HepG2 (cell line): ENCODE data around the gene YPEL3. TPM values are rescaled to one million over a fixed set of nuclear protein-coding genes. Genes with fewer than 3 reads are reported as not detected.

Experiments
- ATF7-NPFF ChIP-seq: sonication (generic); formaldehyde crosslinking; IDR thresholded peaks from 2 replicates; pipeline ENCODE4 v1.8.1; 2023; ENCODE audit warnings: mild to moderate bottlenecking, low read depth, missing genetic modification reagents, moderate library complexity
- GTF2F1 ChIP-seq: fragments of 150-350 bp; IDR thresholded peaks from 2 replicates; pipeline ENCODE4 v1.6.1; 2014; ENCODE audit warnings: low read length
- HIVEP1 ChIP-seq: sonication (generic); formaldehyde crosslinking; IDR thresholded peaks from 2 replicates; pipeline ENCODE4 v1.4.0; 2020; ENCODE audit warnings: mild to moderate bottlenecking, missing genetic modification reagents
- KDM2A ChIP-seq: sonication (generic); formaldehyde crosslinking; IDR thresholded peaks from 2 replicates; pipeline ENCODE4 v1.4.0; 2020; ENCODE audit warnings: low read depth, missing genetic modification reagents, borderline replicate concordance
- MYC ChIP-seq: sonication (generic); formaldehyde crosslinking; IDR thresholded peaks from 2 replicates; pipeline ENCODE4 v1.9.0; 2021; ENCODE audit warnings: missing genetic modification reagents, borderline replicate concordance
- NR2F2 ChIP-seq: IDR thresholded peaks from 2 replicates; pipeline ENCODE4 v1.6.1; 2012; ENCODE audit warnings: low read depth, inconsistent platforms, borderline replicate concordance
- SMAD3 ChIP-seq: sonication (generic); formaldehyde crosslinking; IDR thresholded peaks from 2 replicates; pipeline ENCODE4 v1.4.0; 2020; ENCODE audit warnings: missing genetic modification reagents
- SMARCC2 ChIP-seq: fragments of 450-650 bp; IDR thresholded peaks from 2 replicates; pipeline ENCODE4 v1.6.1; 2017; ENCODE audit warnings: antibody characterized with exemption, mild to moderate bottlenecking
- SOX5 ChIP-seq: IDR thresholded peaks from 2 replicates; pipeline ENCODE4 v1.6.1; 2016; ENCODE audit warnings: borderline replicate concordance
- ZBTB7A ChIP-seq: sonication (generic); formaldehyde crosslinking; IDR thresholded peaks from 2 replicates; pipeline ENCODE4 v1.8.0; 2022; ENCODE audit warnings: mild to moderate bottlenecking, missing genetic modification reagents
- ZNF225 ChIP-seq: sonication (generic); formaldehyde crosslinking; IDR thresholded peaks from 2 replicates; pipeline ENCODE4 v1.4.0; 2020; ENCODE audit warnings: mild to moderate bottlenecking, missing genetic modification reagents
- ZNF446 ChIP-seq: sonication (generic); formaldehyde crosslinking; IDR thresholded peaks from 2 replicates; pipeline ENCODE4 v1.5.0; 2020; ENCODE audit warnings: mild to moderate bottlenecking, missing genetic modification reagents
- ZNF546 ChIP-seq: sonication (generic); formaldehyde crosslinking; conservative IDR thresholded peaks from 2 replicates; pipeline ENCODE4 v1.8.1; 2023; ENCODE audit warnings: mild to moderate bottlenecking, missing genetic modification reagents
- ZNF605 ChIP-seq: sonication (generic); formaldehyde crosslinking; IDR thresholded peaks from 2 replicates; pipeline ENCODE4 v1.8.0; 2022; ENCODE audit warnings: mild to moderate bottlenecking, missing genetic modification reagents
- ZNF703 ChIP-seq: sonication (generic); formaldehyde crosslinking; IDR thresholded peaks from 2 replicates; pipeline ENCODE4 v1.5.1; 2020; ENCODE audit warnings: missing genetic modification reagents, mild to moderate bottlenecking, moderate library complexity, borderline replicate concordance
- ZNF773 ChIP-seq: sonication (generic); formaldehyde crosslinking; IDR thresholded peaks from 2 replicates; pipeline ENCODE4 v1.4.0; 2020; ENCODE audit warnings: missing genetic modification reagents, borderline replicate concordance
- polyA plus RNA-seq, 8 experiments: library from polyadenylated mRNA; depleted of rRNA in 3 of 8; stranded (reverse) in 7 of 8; unstranded in 1 of 8; fragments of >200 nt; fragmentation: Illumina TruSeq in 4 of 8; extraction: Trizol in 4 of 8; gene quantifications; 2 replicates each; pipeline versions ENCODE4 v1.2.1 to v1.2.3, GENCODE V29; 2011 to 2016; ENCODE audit warnings: low read depth in 4 of 8, missing spikeins in 1 of 8, mixed read lengths in 1 of 8; ENCODE audit not compliant: insufficient read depth in 1 of 8
- total RNA-seq, 5 experiments: library from RNA; depleted of rRNA; stranded (reverse); fragments of >200 nt; fragmentation: Illumina TruSeq; extraction: Trizol; gene quantifications; 2 replicates each; pipeline ENCODE4 v1.2.3, GENCODE V29; 2016; ENCODE audit warnings: low read depth in 1 of 5
- TF ChIP-seq, protein P1 (sequence below): sonication (generic); formaldehyde crosslinking; IDR thresholded peaks from 2 replicates; pipeline ENCODE4 v1.4.0; 2020; ENCODE audit warnings: missing genetic modification reagents, borderline replicate concordance
- TF ChIP-seq, protein P2 (sequence below): sonication (generic); formaldehyde crosslinking; IDR thresholded peaks from 2 replicates; pipeline ENCODE4 v1.8.0; 2023; ENCODE audit warnings: mild to moderate bottlenecking, missing genetic modification reagents
- TF ChIP-seq, protein P3 (sequence below): IDR thresholded peaks from 2 replicates; pipeline ENCODE4 v1.6.1; 2016
- TF ChIP-seq, protein P4 (sequence below): IDR thresholded peaks from 2 replicates; pipeline ENCODE4 v1.4.0; 2020; ENCODE audit warnings: mild to moderate bottlenecking, missing genetic modification reagents

YPEL3 gene
- total and polyA plus RNA-seq, 2 of the 13 experiments (the other 11 are each of a cell fraction or from before 2014, with no cell fraction given) = 5.4 to 47.0 TPM

DNA sequence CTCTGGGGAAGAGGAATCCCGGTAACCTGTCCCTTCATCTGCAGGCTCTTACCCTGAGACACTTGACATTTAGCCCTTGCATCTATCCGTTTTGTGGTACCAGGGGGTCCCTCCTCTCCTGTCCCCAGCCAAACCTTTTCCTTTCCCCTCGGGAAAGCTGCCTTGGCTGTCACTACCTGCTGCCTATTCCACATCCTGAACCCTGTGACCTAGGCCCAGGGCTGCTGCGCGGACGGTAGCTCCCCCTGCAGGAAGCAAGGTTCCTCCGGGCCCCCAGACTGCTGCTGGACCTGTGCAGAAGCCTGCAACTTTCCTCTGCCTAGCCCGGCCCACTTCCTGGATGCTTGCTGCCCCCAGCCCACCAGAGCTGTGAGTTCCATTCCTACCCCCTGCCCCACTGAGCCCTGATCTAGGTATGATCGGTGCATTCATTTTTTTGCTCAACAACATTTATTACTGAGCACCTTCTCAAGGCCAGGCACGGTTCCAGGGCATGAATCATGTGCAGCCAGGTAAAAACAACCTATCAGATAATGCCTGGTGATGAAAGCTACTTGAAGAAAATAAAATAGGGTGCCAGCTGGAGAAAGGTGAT, 41.0 kb downstream of the YPEL3 start (continued):
- TF ChIP-seq, protein P1, sequence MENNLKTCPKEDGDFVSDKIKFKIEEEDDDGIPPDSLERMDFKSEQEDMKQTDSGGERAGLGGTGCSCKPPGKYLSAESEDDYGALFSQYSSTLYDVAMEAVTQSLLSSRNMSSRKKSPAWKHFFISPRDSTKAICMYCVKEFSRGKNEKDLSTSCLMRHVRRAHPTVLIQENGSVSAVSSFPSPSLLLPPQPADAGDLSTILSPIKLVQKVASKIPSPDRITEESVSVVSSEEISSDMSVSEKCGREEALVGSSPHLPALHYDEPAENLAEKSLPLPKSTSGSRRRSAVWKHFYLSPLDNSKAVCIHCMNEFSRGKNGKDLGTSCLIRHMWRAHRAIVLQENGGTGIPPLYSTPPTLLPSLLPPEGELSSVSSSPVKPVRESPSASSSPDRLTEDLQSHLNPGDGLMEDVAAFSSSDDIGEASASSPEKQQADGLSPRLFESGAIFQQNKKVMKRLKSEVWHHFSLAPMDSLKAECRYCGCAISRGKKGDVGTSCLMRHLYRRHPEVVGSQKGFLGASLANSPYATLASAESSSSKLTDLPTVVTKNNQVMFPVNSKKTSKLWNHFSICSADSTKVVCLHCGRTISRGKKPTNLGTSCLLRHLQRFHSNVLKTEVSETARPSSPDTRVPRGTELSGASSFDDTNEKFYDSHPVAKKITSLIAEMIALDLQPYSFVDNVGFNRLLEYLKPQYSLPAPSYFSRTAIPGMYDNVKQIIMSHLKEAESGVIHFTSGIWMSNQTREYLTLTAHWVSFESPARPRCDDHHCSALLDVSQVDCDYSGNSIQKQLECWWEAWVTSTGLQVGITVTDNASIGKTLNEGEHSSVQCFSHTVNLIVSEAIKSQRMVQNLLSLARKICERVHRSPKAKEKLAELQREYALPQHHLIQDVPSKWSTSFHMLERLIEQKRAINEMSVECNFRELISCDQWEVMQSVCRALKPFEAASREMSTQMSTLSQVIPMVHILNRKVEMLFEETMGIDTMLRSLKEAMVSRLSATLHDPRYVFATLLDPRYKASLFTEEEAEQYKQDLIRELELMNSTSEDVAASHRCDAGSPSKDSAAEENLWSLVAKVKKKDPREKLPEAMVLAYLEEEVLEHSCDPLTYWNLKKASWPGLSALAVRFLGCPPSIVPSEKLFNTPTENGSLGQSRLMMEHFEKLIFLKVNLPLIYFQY (CRISPR knock-in tag) = peak; percentile 76; the same call in 1 of the 2 replicates
- TF ChIP-seq GTF2F1 = no peak
- TF ChIP-seq, protein P2, sequence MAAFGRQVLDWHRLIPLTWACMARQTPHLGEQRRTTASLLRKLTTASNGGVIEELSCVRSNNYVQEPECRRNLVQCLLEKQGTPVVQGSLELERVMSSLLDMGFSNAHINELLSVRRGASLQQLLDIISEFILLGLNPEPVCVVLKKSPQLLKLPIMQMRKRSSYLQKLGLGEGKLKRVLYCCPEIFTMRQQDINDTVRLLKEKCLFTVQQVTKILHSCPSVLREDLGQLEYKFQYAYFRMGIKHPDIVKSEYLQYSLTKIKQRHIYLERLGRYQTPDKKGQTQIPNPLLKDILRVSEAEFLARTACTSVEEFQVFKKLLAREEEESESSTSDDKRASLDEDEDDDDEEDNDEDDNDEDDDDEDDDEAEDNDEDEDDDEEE (CRISPR knock-in tag) = peak; percentile 67; the same call in 1 of the 2 replicates
- no peak for TF ChIP-seq ZNF703 (CRISPR knock-in tag)
- TF ChIP-seq KDM2A = peak; percentile 81; the same call in 1 of the 2 replicates
- TF ChIP-seq SOX5 (CRISPR knock-in tag) = 0 out of 2 replicates have a peak, but pooled peaks have one; percentile 24
- TF ChIP-seq ZNF605 (CRISPR knock-in tag) = 0 out of 2 replicates have a peak, but pooled peaks have one; percentile 25
- no peak for TF ChIP-seq ZNF773 (CRISPR knock-in tag)
- no peak for TF ChIP-seq SMARCC2
- TF ChIP-seq NR2F2 = peak; percentile 37; the same call in 1 of the 2 replicates
- TF ChIP-seq ZNF225 = peak; percentile 80; the same call in 1 of the 2 replicates
- TF ChIP-seq SMAD3 (CRISPR knock-in tag) = 0 out of 2 replicates have a peak, but pooled peaks have one; percentile 16
- TF ChIP-seq ZNF446 (CRISPR knock-in tag) = no peak
- peak; percentile 48; the same call in 1 of the 2 replicates for TF ChIP-seq MYC (CRISPR knock-in tag)
- 0 out of 2 replicates have a peak, but pooled peaks have one; percentile 37 for TF ChIP-seq ZBTB7A
- peak; percentile 62; the same call in 1 of the 2 replicates for TF ChIP-seq ATF7-NPFF (CRISPR knock-in tag)
- TF ChIP-seq ZNF546 (CRISPR knock-in tag) = no peak
- TF ChIP-seq, protein P3, sequence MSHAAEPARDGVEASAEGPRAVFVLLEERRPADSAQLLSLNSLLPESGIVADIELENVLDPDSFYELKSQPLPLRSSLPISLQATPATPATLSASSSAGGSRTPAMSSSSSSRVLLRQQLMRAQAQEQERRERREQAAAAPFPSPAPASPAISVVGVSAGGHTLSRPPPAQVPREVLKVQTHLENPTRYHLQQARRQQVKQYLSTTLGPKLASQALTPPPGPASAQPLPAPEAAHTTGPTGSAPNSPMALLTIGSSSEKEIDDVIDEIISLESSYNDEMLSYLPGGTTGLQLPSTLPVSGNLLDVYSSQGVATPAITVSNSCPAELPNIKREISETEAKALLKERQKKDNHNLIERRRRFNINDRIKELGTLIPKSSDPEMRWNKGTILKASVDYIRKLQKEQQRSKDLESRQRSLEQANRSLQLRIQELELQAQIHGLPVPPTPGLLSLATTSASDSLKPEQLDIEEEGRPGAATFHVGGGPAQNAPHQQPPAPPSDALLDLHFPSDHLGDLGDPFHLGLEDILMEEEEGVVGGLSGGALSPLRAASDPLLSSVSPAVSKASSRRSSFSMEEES (CRISPR knock-in tag) = no peak
- TF ChIP-seq, protein P4, sequence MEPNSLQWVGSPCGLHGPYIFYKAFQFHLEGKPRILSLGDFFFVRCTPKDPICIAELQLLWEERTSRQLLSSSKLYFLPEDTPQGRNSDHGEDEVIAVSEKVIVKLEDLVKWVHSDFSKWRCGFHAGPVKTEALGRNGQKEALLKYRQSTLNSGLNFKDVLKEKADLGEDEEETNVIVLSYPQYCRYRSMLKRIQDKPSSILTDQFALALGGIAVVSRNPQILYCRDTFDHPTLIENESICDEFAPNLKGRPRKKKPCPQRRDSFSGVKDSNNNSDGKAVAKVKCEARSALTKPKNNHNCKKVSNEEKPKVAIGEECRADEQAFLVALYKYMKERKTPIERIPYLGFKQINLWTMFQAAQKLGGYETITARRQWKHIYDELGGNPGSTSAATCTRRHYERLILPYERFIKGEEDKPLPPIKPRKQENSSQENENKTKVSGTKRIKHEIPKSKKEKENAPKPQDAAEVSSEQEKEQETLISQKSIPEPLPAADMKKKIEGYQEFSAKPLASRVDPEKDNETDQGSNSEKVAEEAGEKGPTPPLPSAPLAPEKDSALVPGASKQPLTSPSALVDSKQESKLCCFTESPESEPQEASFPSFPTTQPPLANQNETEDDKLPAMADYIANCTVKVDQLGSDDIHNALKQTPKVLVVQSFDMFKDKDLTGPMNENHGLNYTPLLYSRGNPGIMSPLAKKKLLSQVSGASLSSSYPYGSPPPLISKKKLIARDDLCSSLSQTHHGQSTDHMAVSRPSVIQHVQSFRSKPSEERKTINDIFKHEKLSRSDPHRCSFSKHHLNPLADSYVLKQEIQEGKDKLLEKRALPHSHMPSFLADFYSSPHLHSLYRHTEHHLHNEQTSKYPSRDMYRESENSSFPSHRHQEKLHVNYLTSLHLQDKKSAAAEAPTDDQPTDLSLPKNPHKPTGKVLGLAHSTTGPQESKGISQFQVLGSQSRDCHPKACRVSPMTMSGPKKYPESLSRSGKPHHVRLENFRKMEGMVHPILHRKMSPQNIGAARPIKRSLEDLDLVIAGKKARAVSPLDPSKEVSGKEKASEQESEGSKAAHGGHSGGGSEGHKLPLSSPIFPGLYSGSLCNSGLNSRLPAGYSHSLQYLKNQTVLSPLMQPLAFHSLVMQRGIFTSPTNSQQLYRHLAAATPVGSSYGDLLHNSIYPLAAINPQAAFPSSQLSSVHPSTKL (CRISPR knock-in tag) = 0 out of 2 replicates have a peak, but pooled peaks have one; percentile 12
- TF ChIP-seq HIVEP1 (CRISPR knock-in tag) = no peak
